HG03342 (cell line): ENCODE data around the gene UTF1.
"Not testable (repeated sequence)": the region's sequence is repeated elsewhere in the genome, so short reads cannot be mapped to it uniquely, and the experiment has no call there.

Experiments used
- ATAC-seq: cut with Tn5 transposase; IDR thresholded peaks from one replicate; pipeline ENCODE4 v1.9.1; 2021; ENCODE audit warnings: mild to moderate bottlenecking, moderate library complexity; ENCODE audit not compliant: unreplicated experiment

UTF1 gene

GRCh38 chr10:133261726-133262325 lies 31.8 kb downstream of the UTF1 start:
- peak; percentile 57 for ATAC-seq

GRCh38 chr10:133262696-133263095 lies 32.7 kb downstream of the UTF1 start:
- no peak for ATAC-seq

- ATAC-seq: no peak
Measured at GRCh38 chr10:133263674-133264073, 33.7 kb downstream of the UTF1 start.

GRCh38 chr10:133264461-133264860 lies 34.4 kb downstream of the UTF1 start:
- no peak for ATAC-seq

- not testable (repeated sequence) for ATAC-seq
Measured at GRCh38 chr10:133265052-133265451, 35.0 kb downstream of the UTF1 start.

- no peak for ATAC-seq
Measured at GRCh38 chr10:133266056-133266795, 36.2 kb downstream of the UTF1 start.

GRCh38 chr10:133267293-133267692 lies 37.3 kb downstream of the UTF1 start:
- ATAC-seq: no peak

GRCh38 chr10:133267829-133268228 lies 37.8 kb downstream of the UTF1 start:
- no peak for ATAC-seq

- ATAC-seq: no peak
Measured at GRCh38 chr10:133268532-133268931, 38.5 kb downstream of the UTF1 start.

GRCh38 chr10:133269367-133269766 lies 39.4 kb downstream of the UTF1 start:
- ATAC-seq: no peak

- no peak for ATAC-seq
Measured at GRCh38 chr10:133270204-133270603, 40.2 kb downstream of the UTF1 start.

GRCh38 chr10:133270773-133271297 lies 40.8 kb downstream of the UTF1 start:
- no peak for ATAC-seq

- ATAC-seq: no peak
Measured at GRCh38 chr10:133271521-133272300, 41.7 kb downstream of the UTF1 start.

GRCh38 chr10:133272301-133272963 lies 42.4 kb downstream of the UTF1 start:
- ATAC-seq: no peak

- no peak for ATAC-seq
Measured at GRCh38 chr10:133272964-133273420, 43.0 kb downstream of the UTF1 start.

- ATAC-seq: no peak
Measured at GRCh38 chr10:133273534-133274143, 43.6 kb downstream of the UTF1 start.

GRCh38 chr10:133274751-133275683 lies 45.0 kb downstream of the UTF1 start:
- ATAC-seq: peak; percentile 40

- peak; percentile 41 for ATAC-seq
Measured at GRCh38 chr10:133275684-133276092, 45.7 kb downstream of the UTF1 start.

GRCh38 chr10:133276100-133276434 lies 46.0 kb downstream of the UTF1 start:
- ATAC-seq: no peak
